HepG2 (cell line): ENCODE data around the gene CFAP97. TPM values are rescaled to one million over a fixed set of nuclear protein-coding genes. Genes with fewer than 3 reads are reported as not detected.

Source experiments
- AGO2 ChIP-seq: fragments of 200-400 bp; formaldehyde crosslinking; optimal IDR thresholded peaks from 2 replicates; pipeline ENCODE3; 2017; ENCODE audit warnings: mild to moderate bottlenecking, low read depth, low read length, moderate library complexity
- CSRNP1 ChIP-seq: sonication (generic); formaldehyde crosslinking; IDR thresholded peaks from 2 replicates; pipeline ENCODE4 v1.8.1; 2023; ENCODE audit warnings: mild to moderate bottlenecking, missing genetic modification reagents
- DNMT3B ChIP-seq: conservative IDR thresholded peaks from 2 replicates; pipeline ENCODE4 v1.6.1; 2016; ENCODE audit warnings: missing biosample characterization, control low read depth
- ELK4 ChIP-seq: sonication (generic); formaldehyde crosslinking; IDR thresholded peaks from 2 replicates; pipeline ENCODE4 v1.9.0; 2021; ENCODE audit warnings: missing genetic modification reagents, borderline replicate concordance
- FUBP1 ChIP-seq: sonication (generic); formaldehyde crosslinking; IDR thresholded peaks from 2 replicates; pipeline ENCODE4 v1.5.1; 2020; ENCODE audit warnings: missing genetic modification reagents, mild to moderate bottlenecking, borderline replicate concordance
- HINFP ChIP-seq: sonication (generic); formaldehyde crosslinking; IDR thresholded peaks from 2 replicates; pipeline ENCODE4 v1.4.0; 2020; ENCODE audit warnings: low read depth, mild to moderate bottlenecking, missing genetic modification reagents
- HNRNPLL ChIP-seq: fragments of 200-400 bp; formaldehyde crosslinking; IDR thresholded peaks from 2 replicates; pipeline ENCODE4 v1.6.1; 2017; ENCODE audit warnings: mild to moderate bottlenecking, low read depth, low read length; ENCODE audit not compliant: poor library complexity, severe bottlenecking
- JARID2 ChIP-seq: sonication (generic); formaldehyde crosslinking; IDR thresholded peaks from 2 replicates; pipeline ENCODE4 v1.8.1; 2023; ENCODE audit warnings: missing genetic modification reagents, inconsistent platforms; ENCODE audit not compliant: insufficient replicate concordance
- RBAK ChIP-seq: sonication (generic); formaldehyde crosslinking; IDR thresholded peaks from 2 replicates; pipeline ENCODE4 v1.5.1; 2020; ENCODE audit warnings: mild to moderate bottlenecking, missing genetic modification reagents
- RFXAP ChIP-seq: sonication (generic); formaldehyde crosslinking; IDR thresholded peaks from 2 replicates; pipeline ENCODE4 v1.4.0; 2020; ENCODE audit warnings: missing genetic modification reagents, borderline replicate concordance
- SIX1 ChIP-seq: sonication (generic); formaldehyde crosslinking; IDR thresholded peaks from 2 replicates; pipeline ENCODE4 v1.4.0; 2020; ENCODE audit warnings: missing genetic modification reagents, borderline replicate concordance
- THRA ChIP-seq: sonication (generic); formaldehyde crosslinking; IDR thresholded peaks from 2 replicates; pipeline ENCODE4 v1.4.0; 2020; ENCODE audit warnings: missing genetic modification reagents, borderline replicate concordance
- WIZ ChIP-seq: sonication (generic); formaldehyde crosslinking; IDR thresholded peaks from 2 replicates; pipeline ENCODE4 v1.5.1; 2020; ENCODE audit warnings: mild to moderate bottlenecking, missing genetic modification reagents
- ZEB1 ChIP-seq: IDR thresholded peaks from 2 replicates; pipeline ENCODE4 v1.6.1; 2012; ENCODE audit warnings: mild to moderate bottlenecking, low read depth, inconsistent platforms; ENCODE audit not compliant: insufficient replicate concordance
- ZNF253 ChIP-seq: sonication (generic); formaldehyde crosslinking; IDR thresholded peaks from 2 replicates; pipeline ENCODE4 v1.8.0; 2022; ENCODE audit warnings: mild to moderate bottlenecking, missing genetic modification reagents, borderline replicate concordance
- ZNF335 ChIP-seq: sonication (generic); formaldehyde crosslinking; IDR thresholded peaks from 2 replicates; pipeline ENCODE4 v1.4.0; 2020; ENCODE audit warnings: missing genetic modification reagents
- ZNF572 ChIP-seq: sonication (generic); formaldehyde crosslinking; IDR thresholded peaks from 2 replicates; pipeline ENCODE4 v1.5.1; 2020; ENCODE audit warnings: mild to moderate bottlenecking, missing genetic modification reagents
- ZNF577 ChIP-seq: sonication (generic); formaldehyde crosslinking; IDR thresholded peaks from 2 replicates; pipeline ENCODE4 v1.4.0; 2020; ENCODE audit warnings: mild to moderate bottlenecking, low read depth, missing genetic modification reagents, borderline replicate concordance
- ZNF615 ChIP-seq: sonication (generic); formaldehyde crosslinking; IDR thresholded peaks from 2 replicates; pipeline ENCODE4 v1.5.0; 2020; ENCODE audit warnings: mild to moderate bottlenecking, missing genetic modification reagents, borderline replicate concordance
- ZNF629 ChIP-seq: sonication (generic); formaldehyde crosslinking; conservative IDR thresholded peaks from 2 replicates; pipeline ENCODE4 v1.5.0; 2020; ENCODE audit warnings: missing genetic modification reagents
- ZNF816 ChIP-seq: sonication (generic); formaldehyde crosslinking; IDR thresholded peaks from 2 replicates; pipeline ENCODE4 v1.8.0; 2022; ENCODE audit warnings: missing genetic modification reagents, mild to moderate bottlenecking, borderline replicate concordance
- polyA plus RNA-seq, 8 experiments: library from polyadenylated mRNA; depleted of rRNA in 3 of 8; stranded (reverse) in 7 of 8; unstranded in 1 of 8; fragments of >200 nt; fragmentation: Illumina TruSeq in 4 of 8; extraction: Trizol in 4 of 8; gene quantifications; 2 replicates each; pipeline versions ENCODE4 v1.2.1 to v1.2.3, GENCODE V29; 2011 to 2016; ENCODE audit warnings: low read depth in 4 of 8, missing spikeins in 1 of 8, mixed read lengths in 1 of 8; ENCODE audit not compliant: insufficient read depth in 1 of 8
- total RNA-seq, 5 experiments: library from RNA; depleted of rRNA; stranded (reverse); fragments of >200 nt; fragmentation: Illumina TruSeq; extraction: Trizol; gene quantifications; 2 replicates each; pipeline ENCODE4 v1.2.3, GENCODE V29; 2016; ENCODE audit warnings: low read depth in 1 of 5

CFAP97 gene
- total and polyA plus RNA-seq, 2 of the 13 experiments (the other 11 are each of a cell fraction or from before 2014, with no cell fraction given) = 32.1 to 44.4 TPM

GRCh38 chr4:185209031-185209851, 5.4 kb upstream of the CFAP97 start, which contains the start of gene SNX25 (continued):
- no peak for TF ChIP-seq FUBP1 (CRISPR knock-in tag)
- TF ChIP-seq JARID2 (CRISPR knock-in tag) = no peak
- TF ChIP-seq ZNF577 (CRISPR knock-in tag) = no peak
- TF ChIP-seq CSRNP1 (CRISPR knock-in tag) = no peak
- TF ChIP-seq HINFP (CRISPR knock-in tag) = peak; percentile 26; the same call in 1 of the 2 replicates
- TF ChIP-seq ELK4 = no peak
- TF ChIP-seq ZNF253 (CRISPR knock-in tag) = no peak
- TF ChIP-seq ZNF629 (CRISPR knock-in tag) = no peak
- TF ChIP-seq ZNF335 (CRISPR knock-in tag) = no peak
- TF ChIP-seq RFXAP (CRISPR knock-in tag) = no peak
- TF ChIP-seq AGO2 = no peak
- no peak for TF ChIP-seq ZNF572
- TF ChIP-seq ZNF816 (CRISPR knock-in tag) = no peak
- no peak for TF ChIP-seq RBAK (CRISPR knock-in tag)
- TF ChIP-seq SIX1 (CRISPR knock-in tag) = no peak
- peak; percentile 61 for TF ChIP-seq HNRNPLL
- no peak for TF ChIP-seq WIZ (CRISPR knock-in tag)
- TF ChIP-seq THRA (CRISPR knock-in tag) = no peak
- TF ChIP-seq ZEB1 = peak; percentile 82
- no peak for TF ChIP-seq ZNF615 (CRISPR knock-in tag)
- TF ChIP-seq DNMT3B = 0 out of 2 replicates have a peak, but pooled peaks have one; percentile 21
